HG02642 (cell line): ENCODE data around the gene COQ4.
A peak's percentile ranks its signal among the peaks of the same experiment; 100 is the strongest.
"Not testable (repeated sequence)": the region's sequence is repeated elsewhere in the genome, so short reads cannot be mapped to it uniquely, and the experiment has no call there.

Experiments used
- ATAC-seq: cut with Tn5 transposase; IDR thresholded peaks from one replicate; pipeline ENCODE4 v1.9.1; 2021; ENCODE audit warnings: mild to moderate bottlenecking; ENCODE audit not compliant: unreplicated experiment, poor library complexity

COQ4 gene

GRCh38 chr9:128298535-128299482 lies 23.8 kb upstream of the COQ4 start:
- no peak for ATAC-seq

GRCh38 chr9:128304136-128304970 lies 18.3 kb upstream of the COQ4 start:
- ATAC-seq = no peak

GRCh38 chr9:128304971-128305288 lies 17.7 kb upstream of the COQ4 start:
- no peak for ATAC-seq

GRCh38 chr9:128309551-128309950 lies 13.1 kb upstream of the COQ4 start:
- no peak for ATAC-seq

- ATAC-seq = no peak
Measured at GRCh38 chr9:128310461-128310860, 12.2 kb upstream of the COQ4 start.

- no peak for ATAC-seq
Measured at GRCh38 chr9:128314697-128315096, 7.9 kb upstream of the COQ4 start.

GRCh38 chr9:128316421-128316820 lies 6.2 kb upstream of the COQ4 start:
- no peak for ATAC-seq

GRCh38 chr9:128317629-128318028 lies 5.0 kb upstream of the COQ4 start:
- ATAC-seq = no peak

GRCh38 chr9:128321343-128321742 lies 1.3 kb upstream of the COQ4 start:
- no peak for ATAC-seq

- ATAC-seq = peak; percentile 13
Measured at GRCh38 chr9:128321879-128322403, 698 bp upstream of the COQ4 start.

- ATAC-seq = no peak
Measured at GRCh38 chr9:128323212-128323730, 632 bp downstream of the COQ4 start.

GRCh38 chr9:128323791-128324190 lies 1.2 kb downstream of the COQ4 start:
- ATAC-seq = no peak

GRCh38 chr9:128324401-128324800 lies 1.8 kb downstream of the COQ4 start:
- ATAC-seq = no peak

GRCh38 chr9:128325629-128326028 lies 3.0 kb downstream of the COQ4 start:
- no peak for ATAC-seq

GRCh38 chr9:128333451-128333869 lies 10.8 kb downstream of the COQ4 start:
- no peak for ATAC-seq

- ATAC-seq = no peak
Measured at GRCh38 chr9:128335161-128335560, 12.5 kb downstream of the COQ4 start.

GRCh38 chr9:128335914-128336313 lies 13.3 kb downstream of the COQ4 start:
- no peak for ATAC-seq

GRCh38 chr9:128337936-128338335 lies 15.3 kb downstream of the COQ4 start:
- no peak for ATAC-seq

GRCh38 chr9:128338852-128339614 lies 16.4 kb downstream of the COQ4 start:
- not testable (repeated sequence) for ATAC-seq
